OCI-LY3 (cell line): ENCODE results near the gene DEFB125.

Experiments used
- EZH2phosphoT487 ChIP-seq: fragments of 200-600 bp; shearing (Covaris generic); IDR thresholded peaks from 2 replicates; pipeline ENCODE4 v1.6.1; 2018; ENCODE audit warnings: antibody characterized with exemption, mixed run types, low read depth
- TF ChIP-seq, protein P1 (sequence below): fragments of 200-600, 300-600 bp; sonication (generic); IDR thresholded peaks from 2 replicates; pipeline ENCODE4 v1.5.1; 2014; ENCODE audit warnings: antibody characterized with exemption, low read length, low read depth

DNA sequence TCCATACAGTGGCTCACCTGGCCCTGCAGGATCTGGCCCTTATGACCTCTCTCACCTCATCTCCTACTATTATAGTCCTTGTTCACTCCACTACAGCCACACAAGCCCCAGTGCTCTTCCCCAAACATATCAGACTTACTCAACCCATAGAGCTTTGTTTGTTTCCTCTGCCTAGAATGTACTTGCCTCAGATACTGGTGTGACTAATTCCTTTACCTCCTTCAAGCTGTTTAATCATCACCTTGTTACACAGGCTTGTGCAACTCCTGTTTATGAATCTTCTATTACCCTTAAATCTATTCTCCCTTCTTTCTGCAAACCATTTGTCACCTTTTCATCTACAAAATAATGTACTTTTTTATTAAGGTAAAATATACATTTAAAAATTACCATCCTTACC, 3.2 kb downstream of the DEFB125 start:
- TF ChIP-seq, protein P1, sequence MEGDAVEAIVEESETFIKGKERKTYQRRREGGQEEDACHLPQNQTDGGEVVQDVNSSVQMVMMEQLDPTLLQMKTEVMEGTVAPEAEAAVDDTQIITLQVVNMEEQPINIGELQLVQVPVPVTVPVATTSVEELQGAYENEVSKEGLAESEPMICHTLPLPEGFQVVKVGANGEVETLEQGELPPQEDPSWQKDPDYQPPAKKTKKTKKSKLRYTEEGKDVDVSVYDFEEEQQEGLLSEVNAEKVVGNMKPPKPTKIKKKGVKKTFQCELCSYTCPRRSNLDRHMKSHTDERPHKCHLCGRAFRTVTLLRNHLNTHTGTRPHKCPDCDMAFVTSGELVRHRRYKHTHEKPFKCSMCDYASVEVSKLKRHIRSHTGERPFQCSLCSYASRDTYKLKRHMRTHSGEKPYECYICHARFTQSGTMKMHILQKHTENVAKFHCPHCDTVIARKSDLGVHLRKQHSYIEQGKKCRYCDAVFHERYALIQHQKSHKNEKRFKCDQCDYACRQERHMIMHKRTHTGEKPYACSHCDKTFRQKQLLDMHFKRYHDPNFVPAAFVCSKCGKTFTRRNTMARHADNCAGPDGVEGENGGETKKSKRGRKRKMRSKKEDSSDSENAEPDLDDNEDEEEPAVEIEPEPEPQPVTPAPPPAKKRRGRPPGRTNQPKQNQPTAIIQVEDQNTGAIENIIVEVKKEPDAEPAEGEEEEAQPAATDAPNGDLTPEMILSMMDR = no peak
- TF ChIP-seq EZH2phosphoT487 = no peak
